ENCODE results near the gene KCNK1. TPM values are rescaled to one million over a fixed set of nuclear protein-coding genes. Genes with fewer than 3 reads are reported as not detected.

Gene KCNK1
- total RNA-seq, 1 experiment from 2014 or later: 0.13 TPM

GRCh38 chr1:233582439-233582838 lies 31.5 kb upstream of the KCNK1 start:
- intact Hi-C loops (cut with micrococcal nuclease; ENCODE audit: unreplicated experiment): no loop called here
- H3K36me3 ChIP-seq (ENCODE audit: control insufficient read depth, insufficient read depth, low read length): no peaks in the 10 kb centered on the region
- in situ Hi-C loops (cut with HindIII; ENCODE audit: low pct_unique_long_range_greater_than_20kb, low sequenced_read_pairs): no loop called here
- no TSS peak for BruUV-seq (replicated peaks)
- no peak overlapping the region for H3K27ac ChIP-seq (ENCODE audit: low read length)
- ATAC-seq: no peak
- CTCF ChIA-PET: no interaction called here
- no peaks in the 10 kb centered on the region for H3K4me1 ChIP-seq (ENCODE audit: control insufficient read depth, insufficient read depth, low read length)
- H3K27me3 ChIP-seq (ENCODE audit: control insufficient read depth, insufficient read depth, low read length): no peaks in the 10 kb centered on the region; the same call in 1 of the 2 replicates
- POLR2A ChIA-PET: no interaction called here
- no peak for DNase-seq (ENCODE audit: low read depth, low spot score)
- TF ChIP-seq REST (IDR thresholded peaks at IDR 0.05; ENCODE audit: insufficient read depth in 1 of 2, low read depth in 2 of 2, low read length in 1 of 2): no peak
- H3K9me3 ChIP-seq (ENCODE audit: control insufficient read depth, insufficient read depth, low read depth, low read length): no peaks in the 10 kb centered on the region
- no peak overlapping the region for H3K4me3 ChIP-seq (ENCODE audit: low read depth in 2 of 2, low read length in 2 of 2)

- intact Hi-C loops (cut with micrococcal nuclease; ENCODE audit: unreplicated experiment) (no loop called here), in situ Hi-C loops (cut with HindIII; ENCODE audit: low pct_unique_long_range_greater_than_20kb, low sequenced_read_pairs) (no loop called here)
- Histone ChIP-seq H3K36me3 (ENCODE audit: control insufficient read depth, insufficient read depth, low read length) (no peaks in the 10 kb centered on the region), H3K27me3 (ENCODE audit: control insufficient read depth, insufficient read depth, low read length) (no peaks in the 10 kb centered on the region; the same call in 1 of the 2 replicates), H3K27ac (ENCODE audit: low read length) (no peak overlapping the region), H3K4me3 (ENCODE audit: low read depth in 2 of 2, low read length in 2 of 2) (no peak overlapping the region), H3K9me3 (ENCODE audit: control insufficient read depth, insufficient read depth, low read depth, low read length) (no peaks in the 10 kb centered on the region), H3K4me1 (ENCODE audit: control insufficient read depth, insufficient read depth, low read length) (no peaks in the 10 kb centered on the region)
- CTCF ChIA-PET: no interaction called here
- TF ChIP-seq POLR2AphosphoS5 (IDR thresholded peaks at IDR 0.05; ENCODE audit: low read depth, low read length): no peak
- POLR2A ChIA-PET: no interaction called here
- BruUV-seq (replicated peaks): no TSS peak
- ATAC-seq (no peak), DNase-seq (ENCODE audit: low read depth, low spot score) (no peak)
Observed at GRCh38 chr1:233584376-233584775, 29.5 kb upstream of the KCNK1 start.

GRCh38 chr1:233584931-233585330 lies 29.0 kb upstream of the KCNK1 start:
- no peak overlapping the region for H3K27ac ChIP-seq (ENCODE audit: low read length)
- CTCF ChIA-PET: no interaction called here
- ATAC-seq (no peak), DNase-seq (ENCODE audit: low read depth, low spot score) (no peak)
- no peaks in the 10 kb centered on the region for H3K4me1 ChIP-seq (ENCODE audit: control insufficient read depth, insufficient read depth, low read length)
- no peak for TF ChIP-seq SIN3A (IDR thresholded peaks at IDR 0.05; ENCODE audit: borderline replicate concordance, insufficient read depth, low read depth, low read length)
- TF ChIP-seq TCF7L2 (IDR thresholded peaks at IDR 0.05; ENCODE audit: low read depth, low read length): no peak
- no peak for TF ChIP-seq POLR2AphosphoS5 (IDR thresholded peaks at IDR 0.05; ENCODE audit: low read depth, low read length)
- no peak for TF ChIP-seq CTCF (IDR thresholded peaks at IDR 0.05)
- TF ChIP-seq REST (IDR thresholded peaks at IDR 0.05; ENCODE audit: insufficient read depth in 1 of 2, low read depth in 2 of 2, low read length in 1 of 2): no peak
- in situ Hi-C loops (cut with HindIII; ENCODE audit: low pct_unique_long_range_greater_than_20kb, low sequenced_read_pairs): no loop called here
- H3K4me3 ChIP-seq (ENCODE audit: low read depth in 2 of 2, low read length in 2 of 2): no peak overlapping the region
- no peaks in the 10 kb centered on the region; the same call in 1 of the 2 replicates for H3K27me3 ChIP-seq (ENCODE audit: control insufficient read depth, insufficient read depth, low read length)
- no peaks in the 10 kb centered on the region for H3K9me3 ChIP-seq (ENCODE audit: control insufficient read depth, insufficient read depth, low read depth, low read length)
- intact Hi-C loops (cut with micrococcal nuclease; ENCODE audit: unreplicated experiment): no loop called here
- no TSS peak for BruUV-seq (replicated peaks)
- H3K36me3 ChIP-seq (ENCODE audit: control insufficient read depth, insufficient read depth, low read length): no peaks in the 10 kb centered on the region
- POLR2A ChIA-PET: no interaction called here

Data from Panc1 (cell line).